ENCODE data around the gene RNF207. TPM values are rescaled to one million over a fixed set of nuclear protein-coding genes. Genes with fewer than 3 reads are reported as not detected.

The RNF207 gene
- total and polyA plus RNA-seq, 2 of the 8 experiments (the other 6 are each of a cell fraction or from before 2014, with no cell fraction given) = 3.9 to 5.4 TPM

DNA sequence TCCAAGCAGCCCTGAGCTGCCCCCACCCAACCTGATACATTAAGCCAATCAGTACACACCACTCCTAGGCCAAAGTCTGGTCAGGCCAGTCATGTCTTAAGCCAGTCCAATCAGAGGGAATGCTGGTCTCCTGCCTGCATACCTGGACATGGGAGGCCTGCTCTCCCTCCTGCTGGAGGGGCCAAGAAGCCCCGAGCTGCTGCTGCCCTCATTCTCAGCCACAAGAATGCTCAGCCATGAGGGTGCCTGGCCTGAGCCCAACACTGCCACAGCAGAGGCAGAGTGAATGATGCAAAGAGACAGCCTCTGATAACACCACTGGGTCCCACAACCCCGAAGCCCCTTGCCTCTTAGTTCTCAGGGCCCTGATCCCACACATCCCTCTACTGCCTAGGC lies 48.8 kb upstream of the RNF207 start (continued):
- TF ChIP-seq, protein P1, sequence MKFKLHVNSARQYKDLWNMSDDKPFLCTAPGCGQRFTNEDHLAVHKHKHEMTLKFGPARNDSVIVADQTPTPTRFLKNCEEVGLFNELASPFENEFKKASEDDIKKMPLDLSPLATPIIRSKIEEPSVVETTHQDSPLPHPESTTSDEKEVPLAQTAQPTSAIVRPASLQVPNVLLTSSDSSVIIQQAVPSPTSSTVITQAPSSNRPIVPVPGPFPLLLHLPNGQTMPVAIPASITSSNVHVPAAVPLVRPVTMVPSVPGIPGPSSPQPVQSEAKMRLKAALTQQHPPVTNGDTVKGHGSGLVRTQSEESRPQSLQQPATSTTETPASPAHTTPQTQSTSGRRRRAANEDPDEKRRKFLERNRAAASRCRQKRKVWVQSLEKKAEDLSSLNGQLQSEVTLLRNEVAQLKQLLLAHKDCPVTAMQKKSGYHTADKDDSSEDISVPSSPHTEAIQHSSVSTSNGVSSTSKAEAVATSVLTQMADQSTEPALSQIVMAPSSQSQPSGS (IDR thresholded peaks at IDR 0.05; ENCODE audit: low read length) = no peak
- no peak for TF ChIP-seq GABPA (IDR thresholded peaks at IDR 0.05; ENCODE audit: borderline replicate concordance, insufficient read depth, low read length)
